Astrocyte (in vitro differentiated cells and primary cell): ENCODE results near the gene RFX4. TPM values are rescaled to one million over a fixed set of nuclear protein-coding genes. Genes with fewer than 3 reads are reported as not detected.

ENCODE experiments used
- DNase-seq: peaks from one replicate; pipeline ENCODE4 v3.0.0-alpha.2; 2010; ENCODE audit warnings: low read depth
- FAIRE-seq: peaks from 2 replicates; lab custom pipeline; 2011; peaks lifted over from hg19 to GRCh38; lab: Jason Lieb, UNC
- H2AFZ ChIP-seq: 2 replicates; pipeline ENCODE4 v1.6.0; 2012; ENCODE audit warnings: low read depth, low read length, inconsistent platforms
- H3K27ac ChIP-seq: 2 replicates; pipeline ENCODE4 v1.5.1; 2011; ENCODE audit warnings: low read depth, low read length, inconsistent platforms
- H3K27me3 ChIP-seq: 2 replicates; pipeline ENCODE4 v1.6.0; 2011; ENCODE audit warnings: low read length, inconsistent platforms; ENCODE audit not compliant: insufficient read depth
- H3K36me3 ChIP-seq: 2 replicates; pipeline ENCODE4 v1.5.1; 2011; ENCODE audit warnings: low read length, inconsistent platforms; ENCODE audit not compliant: insufficient read depth
- H3K4me1 ChIP-seq: 2 replicates; pipeline ENCODE4 v1.5.1; 2011; ENCODE audit warnings: low read length, inconsistent platforms; ENCODE audit not compliant: insufficient read depth
- H3K4me2 ChIP-seq: 2 replicates; pipeline ENCODE4 v1.6.0; 2012; ENCODE audit warnings: low read length, inconsistent platforms
- H3K4me3 ChIP-seq: 2 replicates; pipeline ENCODE4 v1.5.1; 2011; ENCODE audit warnings: low read depth, mild to moderate bottlenecking, low read length, inconsistent platforms; ENCODE audit not compliant: insufficient read depth
- H3K79me2 ChIP-seq: 2 replicates; pipeline ENCODE4 v1.6.0; 2012; ENCODE audit warnings: mild to moderate bottlenecking, low read length, inconsistent platforms; ENCODE audit not compliant: insufficient read depth
- H3K9ac ChIP-seq: 2 replicates; pipeline ENCODE4 v1.6.0; 2012; ENCODE audit warnings: mild to moderate bottlenecking, low read length, inconsistent platforms
- H3K9me3 ChIP-seq: 2 replicates; pipeline ENCODE4 v1.5.1; 2012; ENCODE audit warnings: low read depth, mild to moderate bottlenecking, low read length, inconsistent platforms; ENCODE audit not compliant: insufficient read depth
- H4K20me1 ChIP-seq: 2 replicates; pipeline ENCODE4 v1.6.0; 2012; ENCODE audit warnings: low read length, inconsistent platforms; ENCODE audit not compliant: insufficient read depth
- H3K27ac Mint-ChIP-seq: one replicate; pipeline ENCODE4 v1.8.0; 2021; ENCODE audit warnings: mild to moderate bottlenecking, mixed read lengths; ENCODE audit not compliant: unreplicated experiment
- H3K27me3 Mint-ChIP-seq: one replicate; pipeline ENCODE4 v1.8.0; 2021; ENCODE audit warnings: low read depth, mixed read lengths; ENCODE audit not compliant: unreplicated experiment
- H3K36me3 Mint-ChIP-seq: one replicate; pipeline ENCODE4 v1.8.0; 2021; ENCODE audit warnings: low read depth, mixed read lengths; ENCODE audit not compliant: unreplicated experiment
- H3K4me1 Mint-ChIP-seq: one replicate; pipeline ENCODE4 v1.8.0; 2021; ENCODE audit warnings: low read depth, mixed read lengths; ENCODE audit not compliant: unreplicated experiment
- H3K4me3 Mint-ChIP-seq: one replicate; pipeline ENCODE4 v1.8.0; 2021; ENCODE audit warnings: mild to moderate bottlenecking, moderate library complexity, mixed read lengths; ENCODE audit not compliant: unreplicated experiment
- H3K9me3 Mint-ChIP-seq: one replicate; pipeline ENCODE4 v1.8.0; 2021; ENCODE audit warnings: mild to moderate bottlenecking, mixed read lengths; ENCODE audit not compliant: unreplicated experiment
- EZH2 ChIP-seq: IDR thresholded peaks from 2 replicates; pipeline ENCODE4 v1.6.1; 2012; ENCODE audit warnings: mild to moderate bottlenecking, low read length, inconsistent platforms; ENCODE audit not compliant: insufficient read depth
- total RNA-seq: library from RNA; stranded (reverse); gene quantifications from 2 replicates; pipeline ENCODE4 v1.2.1, GENCODE V29; 2021
- TF ChIP-seq, protein P1 (sequence below): IDR thresholded peaks from 2 replicates; pipeline ENCODE4 v1.5.1; 2011; ENCODE audit warnings: low read depth, mild to moderate bottlenecking, inconsistent platforms, low read length, moderate library complexity; ENCODE audit not compliant: insufficient read depth

Gene RFX4
- total RNA-seq, 1 donor from 2014 or later, result 0.07 TPM

DNA sequence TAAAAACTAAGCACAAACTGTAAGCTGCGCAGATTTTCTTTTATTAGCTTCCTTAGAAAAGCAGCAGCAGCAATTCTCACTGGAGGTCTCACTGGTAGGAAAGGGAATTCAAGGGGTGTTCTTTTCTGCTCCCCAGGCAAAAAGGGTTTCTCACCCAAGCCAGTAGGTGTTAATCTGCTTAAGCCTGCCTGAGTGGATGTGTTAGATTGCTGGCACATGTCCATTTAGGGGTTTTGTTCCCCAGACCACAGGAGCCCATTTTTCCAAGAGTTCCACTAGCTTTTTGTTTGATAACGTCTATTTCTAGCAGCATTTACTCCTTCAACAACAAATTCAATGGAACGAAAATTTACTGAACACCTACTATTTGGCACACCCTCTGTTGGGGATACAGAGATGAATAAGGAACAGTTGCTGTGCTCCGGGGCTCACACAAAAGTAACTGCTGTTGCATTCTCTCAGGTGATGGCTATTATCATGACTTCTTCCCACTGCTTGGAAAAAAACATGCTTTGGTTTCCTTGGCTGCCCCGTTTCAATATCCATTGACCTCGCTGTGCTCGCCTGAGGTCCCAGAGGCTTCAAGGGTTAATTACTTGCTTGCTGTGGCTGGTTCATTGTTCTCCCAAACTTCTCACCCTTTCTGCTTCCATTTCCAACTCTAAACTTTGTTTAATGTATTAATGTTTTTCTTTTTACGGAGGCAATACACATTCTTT lies 160.6 kb downstream of the RFX4 start:
- TF ChIP-seq, protein P1, sequence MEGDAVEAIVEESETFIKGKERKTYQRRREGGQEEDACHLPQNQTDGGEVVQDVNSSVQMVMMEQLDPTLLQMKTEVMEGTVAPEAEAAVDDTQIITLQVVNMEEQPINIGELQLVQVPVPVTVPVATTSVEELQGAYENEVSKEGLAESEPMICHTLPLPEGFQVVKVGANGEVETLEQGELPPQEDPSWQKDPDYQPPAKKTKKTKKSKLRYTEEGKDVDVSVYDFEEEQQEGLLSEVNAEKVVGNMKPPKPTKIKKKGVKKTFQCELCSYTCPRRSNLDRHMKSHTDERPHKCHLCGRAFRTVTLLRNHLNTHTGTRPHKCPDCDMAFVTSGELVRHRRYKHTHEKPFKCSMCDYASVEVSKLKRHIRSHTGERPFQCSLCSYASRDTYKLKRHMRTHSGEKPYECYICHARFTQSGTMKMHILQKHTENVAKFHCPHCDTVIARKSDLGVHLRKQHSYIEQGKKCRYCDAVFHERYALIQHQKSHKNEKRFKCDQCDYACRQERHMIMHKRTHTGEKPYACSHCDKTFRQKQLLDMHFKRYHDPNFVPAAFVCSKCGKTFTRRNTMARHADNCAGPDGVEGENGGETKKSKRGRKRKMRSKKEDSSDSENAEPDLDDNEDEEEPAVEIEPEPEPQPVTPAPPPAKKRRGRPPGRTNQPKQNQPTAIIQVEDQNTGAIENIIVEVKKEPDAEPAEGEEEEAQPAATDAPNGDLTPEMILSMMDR, result no peak
- H3K9me3 ChIP-seq, result no peaks in the 10 kb centered on the region

DNA sequence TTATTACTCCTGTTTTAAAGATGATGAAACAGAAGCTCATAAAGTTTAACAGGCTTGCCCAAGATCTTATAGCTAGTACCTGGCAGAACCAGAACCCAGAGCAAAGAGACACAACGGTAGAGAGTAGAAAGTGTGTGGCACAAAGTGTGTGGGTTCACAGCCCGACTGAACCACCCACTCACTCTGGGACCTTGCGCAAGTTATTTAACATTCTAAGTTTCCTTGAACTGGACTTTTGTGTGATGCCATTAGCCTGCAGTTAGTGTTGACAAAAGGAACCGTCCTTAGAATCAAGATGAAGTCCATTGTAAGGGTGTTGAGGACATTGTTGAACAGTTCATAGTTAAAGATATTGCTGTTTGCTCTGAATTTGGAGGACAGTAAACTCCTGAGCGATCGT lies 161.8 kb downstream of the RFX4 start:
- Mint-ChIP-seq H3K27ac (no peak overlapping the region), H3K4me1 (peaks cover 15% of the 10 kb centered on the region), H3K4me3 (no peak overlapping the region), H3K9me3 (no peaks in the 10 kb centered on the region), H3K27me3 (peaks cover 7% of the 10 kb centered on the region), H3K36me3 (no peaks in the 10 kb centered on the region)
- Histone ChIP-seq H3K27me3 (peaks cover 7% of the 10 kb centered on the region), H2AFZ (no peak overlapping the region), H3K27ac (no peak overlapping the region), H3K4me2 (no peak overlapping the region), H3K4me3 (no peak overlapping the region), H3K36me3 (no peaks in the 10 kb centered on the region), H4K20me1 (no peaks in the 10 kb centered on the region), H3K79me2 (no peaks in the 10 kb centered on the region), H3K9me3 (no peaks in the 10 kb centered on the region), H3K4me1 (peaks cover 5% of the 10 kb centered on the region), H3K9ac (no peak overlapping the region)
- TF ChIP-seq, protein P1, result no peak
- no peak for TF ChIP-seq EZH2
- DNase-seq (no peak), FAIRE-seq (no peak)

More for the DNA sequence above, 160.6 kb downstream of the RFX4 start:
- Mint-ChIP-seq H3K9me3 (no peaks in the 10 kb centered on the region), H3K4me3 (no peak overlapping the region), H3K27me3 (peaks cover 7% of the 10 kb centered on the region), H3K36me3 (no peaks in the 10 kb centered on the region), H3K27ac (no peak overlapping the region), H3K4me1 (peaks cover 15% of the 10 kb centered on the region)
- H3K27ac ChIP-seq, result no peak overlapping the region
- no peaks in the 10 kb centered on the region for H3K79me2 ChIP-seq
- no peak for DNase-seq
- H3K4me1 ChIP-seq, result peaks cover 5% of the 10 kb centered on the region
- H3K4me2 ChIP-seq, result no peak overlapping the region
- H2AFZ ChIP-seq, result no peak overlapping the region
- H3K36me3 ChIP-seq, result no peaks in the 10 kb centered on the region
- FAIRE-seq, result no peak
- no peaks in the 10 kb centered on the region for H4K20me1 ChIP-seq
- H3K9ac ChIP-seq, result no peak overlapping the region
- H3K27me3 ChIP-seq, result peaks cover 7% of the 10 kb centered on the region
- no peak overlapping the region for H3K4me3 ChIP-seq

DNA sequence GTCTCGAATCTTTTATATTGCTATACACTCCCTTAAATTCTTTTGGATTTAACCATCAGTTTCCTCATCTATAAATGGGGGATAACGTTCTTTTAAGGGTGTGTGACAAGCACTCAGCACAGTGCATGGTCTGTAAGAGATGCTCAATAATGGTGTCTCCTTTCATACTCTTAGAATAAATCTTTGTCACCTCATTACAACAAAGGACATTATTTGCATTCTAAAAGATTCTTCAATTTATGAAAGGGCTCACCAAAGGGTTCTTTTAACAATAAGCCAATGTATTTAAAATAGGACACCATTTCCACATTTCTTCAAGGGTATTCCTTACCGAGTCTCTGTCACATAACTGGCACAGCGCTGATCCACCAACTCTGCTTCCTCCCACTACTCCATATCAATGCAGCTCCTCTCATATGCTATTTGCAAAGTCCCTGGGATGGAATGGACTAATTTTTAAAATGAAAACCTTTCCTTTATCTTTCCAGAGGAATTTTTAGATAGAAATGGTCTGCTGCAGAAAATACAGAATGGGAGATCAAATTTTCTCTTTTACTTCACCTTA lies 162.5 kb downstream of the RFX4 start:
- H3K9me3 Mint-ChIP-seq, result no peaks in the 10 kb centered on the region
- H3K4me2 ChIP-seq, result no peak overlapping the region
- no peak overlapping the region for H3K4me3 ChIP-seq
- no peaks in the 10 kb centered on the region for H3K36me3 ChIP-seq
- H3K4me1 ChIP-seq, result no peaks in the 10 kb centered on the region
- H3K27me3 Mint-ChIP-seq, result peaks cover 7% of the 10 kb centered on the region
- no peaks in the 10 kb centered on the region for H3K79me2 ChIP-seq
- no peak for DNase-seq
- H3K4me3 Mint-ChIP-seq, result no peak overlapping the region
- no peaks in the 10 kb centered on the region for H3K36me3 Mint-ChIP-seq
- no peak for FAIRE-seq
- no peak for TF ChIP-seq EZH2
- TF ChIP-seq, protein P1, result no peak
- no peak overlapping the region for H3K27ac Mint-ChIP-seq
- peaks cover 8% of the 10 kb centered on the region for H3K4me1 Mint-ChIP-seq
- no peak overlapping the region for H3K9ac ChIP-seq
- no peaks in the 10 kb centered on the region for H4K20me1 ChIP-seq
- H3K27ac ChIP-seq, result no peak overlapping the region
- no peaks in the 10 kb centered on the region for H3K9me3 ChIP-seq
- no peak overlapping the region for H2AFZ ChIP-seq
- H3K27me3 ChIP-seq, result peaks cover 7% of the 10 kb centered on the region
